GM19468 (cell line): ENCODE results near the gene NRP2.

Experiments
- ATAC-seq: cut with Tn5 transposase; IDR thresholded peaks from one replicate; pipeline ENCODE4 v1.9.1; 2021; ENCODE audit warnings: mild to moderate bottlenecking, moderate library complexity, moderate number of reproducible peaks; ENCODE audit not compliant: unreplicated experiment; ENCODE audit errors: extremely low read depth

NRP2 gene

GRCh38 chr2:205792908-205793307 lies 110.6 kb downstream of the NRP2 start:
- no peak for ATAC-seq

DNA sequence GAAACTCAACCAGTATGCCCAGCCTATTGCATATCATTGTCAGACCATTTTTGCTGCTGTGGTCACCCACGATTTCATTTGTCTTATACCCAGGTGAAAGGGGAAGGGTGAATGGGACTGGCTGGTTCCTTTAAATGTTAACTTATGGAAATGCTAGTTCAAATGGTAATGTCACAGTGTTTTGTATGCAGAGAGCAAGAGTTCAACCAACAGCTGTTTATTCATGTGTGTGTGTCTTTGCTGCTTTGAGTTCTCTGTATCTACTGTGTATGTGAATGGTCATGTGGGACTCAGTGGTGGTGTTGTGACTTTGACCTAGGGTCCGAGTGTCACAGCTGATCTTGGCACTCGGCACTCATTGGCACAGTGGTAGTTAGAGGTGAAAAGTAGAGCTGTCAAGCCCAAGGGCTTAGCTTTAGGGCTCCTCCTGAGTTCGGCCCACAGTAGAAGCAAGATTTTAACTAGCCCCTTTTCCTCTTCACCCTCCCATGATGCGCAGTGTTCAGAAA lies 114.6 kb downstream of the NRP2 start:
- ATAC-seq = no peak

- ATAC-seq = no peak
Measured at GRCh38 chr2:205797866-205798265, 115.6 kb downstream of the NRP2 start.

- no peak for ATAC-seq
Measured at GRCh38 chr2:205800224-205800623, 117.9 kb downstream of the NRP2 start.

DNA sequence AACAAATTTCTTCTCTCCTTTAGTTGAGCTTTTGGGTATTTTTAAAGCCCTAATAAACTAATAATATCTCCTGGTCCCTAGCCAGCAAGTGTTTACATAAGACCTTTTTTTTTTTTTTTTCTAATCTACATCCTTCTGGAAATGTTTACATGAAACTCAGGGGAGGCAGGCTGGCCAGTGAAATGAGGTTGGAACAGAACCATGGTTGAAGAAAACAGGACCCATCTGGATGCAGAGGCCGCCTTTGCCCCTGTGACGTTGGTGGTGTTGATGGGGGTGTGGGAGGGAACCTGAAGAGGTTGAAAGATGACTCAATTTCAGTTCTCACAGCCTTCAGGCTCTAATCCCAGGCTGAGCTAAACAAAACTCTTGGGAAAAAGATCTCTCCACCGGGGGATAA lies 118.5 kb downstream of the NRP2 start:
- no peak for ATAC-seq

DNA sequence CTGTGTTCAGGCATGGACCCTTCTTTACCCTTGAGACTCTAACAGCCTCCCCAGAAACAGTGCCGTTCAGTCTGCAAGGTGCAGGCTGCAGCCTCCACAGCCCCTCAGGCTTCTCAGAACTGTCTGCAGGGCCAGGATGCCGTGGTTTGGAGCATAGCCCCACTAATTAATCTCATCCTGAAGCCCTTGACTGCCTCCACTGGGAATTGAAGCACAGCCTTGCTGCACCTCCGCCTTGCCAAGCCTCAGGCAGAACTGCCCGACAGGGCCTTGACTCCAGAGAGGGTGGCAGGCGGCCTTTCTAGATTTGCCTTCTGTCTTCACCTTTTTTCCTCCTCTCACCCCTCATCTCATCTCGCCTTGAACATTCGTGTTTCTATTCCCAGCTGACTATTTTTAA lies 119.8 kb downstream of the NRP2 start:
- ATAC-seq = no peak

- ATAC-seq = no peak
Measured at GRCh38 chr2:205802941-205803340, 120.6 kb downstream of the NRP2 start.

GRCh38 chr2:205803500-205803899 lies 121.2 kb downstream of the NRP2 start:
- ATAC-seq = no peak

DNA sequence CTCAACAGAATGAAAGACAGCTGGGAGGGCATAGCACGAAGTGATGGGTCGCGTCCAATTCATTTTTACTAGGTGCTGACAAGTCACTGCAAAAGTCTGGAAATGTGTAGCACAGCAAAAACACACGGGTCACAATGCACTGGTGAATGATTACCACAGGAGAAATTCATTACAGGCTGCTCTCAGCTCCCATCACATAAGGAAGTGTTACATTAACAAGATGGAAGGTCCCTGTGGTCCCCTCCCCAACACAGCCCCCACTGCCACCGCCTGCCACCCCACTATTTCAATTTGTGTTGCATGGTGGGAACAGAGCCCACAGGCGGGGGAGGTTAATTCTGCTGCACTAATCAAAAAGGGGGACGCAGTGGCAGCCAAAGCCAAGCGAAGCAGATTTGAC lies 122.8 kb downstream of the NRP2 start:
- ATAC-seq = no peak

DNA sequence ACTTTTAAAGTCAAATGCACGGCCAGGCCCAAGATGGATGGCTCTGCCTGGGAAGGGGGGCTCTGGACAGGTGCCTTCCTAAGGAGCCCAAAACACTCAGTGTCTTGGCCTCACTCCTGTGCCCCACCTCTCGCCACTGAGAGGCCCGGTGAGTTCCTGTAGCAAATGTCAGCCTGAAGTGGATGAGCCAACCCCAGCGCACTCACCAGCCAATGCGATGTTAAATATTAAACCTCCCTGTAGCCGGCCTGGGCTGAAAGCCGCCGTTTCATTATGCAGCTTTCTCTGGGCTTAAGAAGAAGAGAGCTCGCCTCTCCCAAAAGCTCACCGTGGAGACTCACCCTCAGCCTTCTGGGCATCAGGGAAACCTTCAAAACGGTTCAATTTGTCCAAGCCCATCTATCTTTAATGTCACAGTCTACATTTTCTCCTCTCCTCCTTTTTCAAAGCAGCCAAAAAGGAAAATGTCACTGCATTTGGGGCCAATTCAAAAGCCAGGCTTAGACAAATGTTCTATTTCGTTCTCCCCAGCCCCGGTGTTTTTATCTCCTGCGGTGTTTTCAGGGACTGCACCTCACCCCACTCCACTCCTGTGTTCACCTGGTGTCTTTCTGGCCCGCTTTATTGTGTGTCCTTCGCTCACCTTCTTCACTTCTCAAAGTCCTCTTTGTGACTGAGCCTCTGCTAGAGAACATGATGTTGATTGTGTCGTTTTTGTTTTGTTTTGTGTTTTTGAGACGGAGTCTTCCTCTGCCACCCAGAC lies 124.0 kb downstream of the NRP2 start:
- ATAC-seq = no peak

- no peak for ATAC-seq
Measured at GRCh38 chr2:205807229-205807628, 124.9 kb downstream of the NRP2 start.

GRCh38 chr2:205807758-205808157 lies 125.5 kb downstream of the NRP2 start:
- ATAC-seq = no peak

- no peak for ATAC-seq
Measured at GRCh38 chr2:205808486-205809121, 126.3 kb downstream of the NRP2 start.

DNA sequence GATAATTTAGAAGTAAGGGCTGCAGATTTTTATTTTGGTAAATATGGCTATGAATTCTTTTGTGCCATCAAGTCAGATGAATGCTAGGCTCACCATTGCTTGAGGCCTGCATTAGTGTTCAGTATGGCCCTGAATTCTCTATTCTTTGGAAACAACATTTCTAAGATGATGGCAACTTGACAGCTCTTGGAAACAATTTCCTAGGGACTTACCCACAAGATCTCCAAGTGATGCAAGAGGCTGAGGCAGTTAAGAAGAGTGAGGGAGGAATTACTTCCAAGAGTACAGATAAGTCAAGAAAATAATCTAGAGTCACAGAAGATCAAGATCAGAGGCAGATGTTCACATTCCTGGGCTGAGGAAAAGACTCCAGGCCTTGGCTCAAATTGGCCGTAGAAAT lies 129.1 kb downstream of the NRP2 start:
- no peak for ATAC-seq

DNA sequence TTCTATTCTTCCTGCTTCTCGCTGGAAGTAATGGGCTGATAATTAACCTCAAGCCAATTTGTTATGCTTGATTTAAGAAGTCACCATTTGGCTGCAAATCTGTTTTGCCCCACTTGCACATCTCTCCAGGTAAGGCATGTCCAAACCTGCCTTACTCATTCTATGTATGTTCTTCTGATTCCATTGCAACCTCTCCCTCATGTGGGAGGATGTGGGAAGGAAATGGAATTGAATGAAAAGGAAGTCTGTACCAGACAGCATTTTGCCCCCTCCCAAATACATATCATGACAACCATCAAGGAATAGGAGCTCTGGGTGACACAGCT lies 131.7 kb downstream of the NRP2 start:
- ATAC-seq = no peak

GRCh38 chr2:205815673-205816072 lies 133.4 kb downstream of the NRP2 start:
- ATAC-seq = no peak

DNA sequence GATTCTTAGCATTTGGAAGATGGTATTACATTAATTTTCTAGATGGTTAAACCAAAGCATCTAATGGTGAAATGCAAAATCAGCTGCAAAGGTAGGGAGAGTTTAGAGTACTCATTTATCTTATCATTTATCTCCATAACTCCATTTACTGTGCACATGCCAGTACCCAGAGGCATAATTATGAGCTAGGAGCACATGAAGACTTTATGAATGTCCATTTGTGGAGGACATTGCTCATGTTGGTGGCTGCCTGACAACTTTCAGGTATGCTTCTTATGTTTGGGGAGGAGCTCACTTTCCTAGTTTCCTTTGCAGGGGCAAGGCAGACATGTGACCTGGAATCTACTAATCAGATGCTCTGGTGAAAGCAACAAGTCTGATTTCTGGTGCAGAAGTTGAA lies 134.0 kb downstream of the NRP2 start:
- no peak for ATAC-seq

DNA sequence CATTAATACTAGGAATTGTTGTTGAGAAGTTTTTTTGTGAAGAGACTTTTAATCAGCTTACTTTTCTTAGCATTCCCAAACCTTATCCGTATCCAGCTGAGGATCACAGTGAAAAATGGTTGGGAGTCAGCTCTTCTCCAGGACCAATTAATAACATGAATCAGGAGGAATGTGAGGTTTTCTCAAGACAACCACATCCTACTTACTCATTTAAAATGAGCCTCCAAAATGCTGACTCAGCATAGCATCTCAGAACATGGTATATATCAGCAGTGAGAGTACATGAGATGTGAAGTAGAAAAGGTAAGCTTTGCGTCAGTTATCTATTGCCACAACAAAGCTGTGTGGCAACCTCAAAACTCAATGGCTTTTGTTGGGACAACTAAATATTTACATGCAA lies 140.3 kb downstream of the NRP2 start:
- ATAC-seq = no peak

GRCh38 chr2:205827809-205828365 lies 145.6 kb downstream of the NRP2 start:
- ATAC-seq = no peak

- ATAC-seq = no peak
Measured at GRCh38 chr2:205833864-205834263, 151.6 kb downstream of the NRP2 start.

GRCh38 chr2:205834796-205835195 lies 152.5 kb downstream of the NRP2 start:
- no peak for ATAC-seq
